ENCODE results near the gene NEMP2.

- TF ChIP-seq CTCF (IDR thresholded peaks at IDR 0.05) (no peak), POLR2A (IDR thresholded peaks at IDR 0.05) (no peak), POLR2AphosphoS5 (IDR thresholded peaks at IDR 0.05) (no peak), EP300 (IDR thresholded peaks at IDR 0.05) (no peak)
Observed at GRCh38 chr2:190527918-190528317, 6.6 kb downstream of the NEMP2 start.
